HepG2 (cell line): ENCODE measurements around the gene PLA2R1. TPM values are rescaled to one million over a fixed set of nuclear protein-coding genes. Genes with fewer than 3 reads are reported as not detected.

Experiments
- ARNT2 ChIP-seq: sonication (generic); formaldehyde crosslinking; IDR thresholded peaks from 2 replicates; pipeline ENCODE4 v1.8.0; 2022; ENCODE audit warnings: mild to moderate bottlenecking, low read depth, missing genetic modification reagents, moderate library complexity
- ESRRA ChIP-seq: sonication (generic); formaldehyde crosslinking; IDR thresholded peaks from 2 replicates; pipeline ENCODE4 v1.5.1; 2020; ENCODE audit warnings: mild to moderate bottlenecking, low read depth, missing genetic modification reagents
- GTF2F1 ChIP-seq: fragments of 150-350 bp; IDR thresholded peaks from 2 replicates; pipeline ENCODE4 v1.6.1; 2014; ENCODE audit warnings: low read length
- MED8 ChIP-seq: sonication (generic); formaldehyde crosslinking; IDR thresholded peaks from 2 replicates; pipeline ENCODE4 v1.8.1; 2023; ENCODE audit warnings: mild to moderate bottlenecking, missing genetic modification reagents; ENCODE audit not compliant: insufficient replicate concordance
- MEF2D ChIP-seq: sonication (generic); formaldehyde crosslinking; IDR thresholded peaks from 2 replicates; pipeline ENCODE4 v1.5.1; 2020; ENCODE audit warnings: mild to moderate bottlenecking, missing genetic modification reagents
- NFKB2 ChIP-seq: sonication (generic); formaldehyde crosslinking; IDR thresholded peaks from 2 replicates; pipeline ENCODE4 v1.4.0; 2020; ENCODE audit warnings: missing genetic modification reagents, borderline replicate concordance
- SMAD3 ChIP-seq: sonication (generic); formaldehyde crosslinking; IDR thresholded peaks from 2 replicates; pipeline ENCODE4 v1.4.0; 2020; ENCODE audit warnings: missing genetic modification reagents
- ZNF484 ChIP-seq: sonication (generic); formaldehyde crosslinking; IDR thresholded peaks from 2 replicates; pipeline ENCODE4 v1.5.1; 2020; ENCODE audit warnings: mild to moderate bottlenecking, low read depth, missing genetic modification reagents, borderline replicate concordance
- ZNF678 ChIP-seq: sonication (generic); formaldehyde crosslinking; IDR thresholded peaks from 2 replicates; pipeline ENCODE4 v1.4.0; 2020; ENCODE audit warnings: mild to moderate bottlenecking, missing genetic modification reagents
- polyA plus RNA-seq, 8 experiments: library from polyadenylated mRNA; depleted of rRNA in 3 of 8; stranded (reverse) in 7 of 8; unstranded in 1 of 8; fragments of >200 nt; fragmentation: Illumina TruSeq in 4 of 8; extraction: Trizol in 4 of 8; gene quantifications; 2 replicates each; pipeline versions ENCODE4 v1.2.1 to v1.2.3, GENCODE V29; 2011 to 2016; ENCODE audit warnings: low read depth in 4 of 8, missing spikeins in 1 of 8, mixed read lengths in 1 of 8; ENCODE audit not compliant: insufficient read depth in 1 of 8
- total RNA-seq, 5 experiments: library from RNA; depleted of rRNA; stranded (reverse); fragments of >200 nt; fragmentation: Illumina TruSeq; extraction: Trizol; gene quantifications; 2 replicates each; pipeline ENCODE4 v1.2.3, GENCODE V29; 2016; ENCODE audit warnings: low read depth in 1 of 5
- TF ChIP-seq, protein P1 (sequence below): sonication (generic); formaldehyde crosslinking; conservative IDR thresholded peaks from 2 replicates; pipeline ENCODE4 v1.4.0; 2020; ENCODE audit warnings: mild to moderate bottlenecking, missing genetic modification reagents, moderate library complexity
- TF ChIP-seq, protein P2 (sequence below): sonication (generic); formaldehyde crosslinking; IDR thresholded peaks from 2 replicates; pipeline ENCODE4 v1.5.1; 2020; ENCODE audit warnings: missing genetic modification reagents, mild to moderate bottlenecking, borderline replicate concordance
- TF ChIP-seq, protein P3 (sequence below): sonication (generic); formaldehyde crosslinking; IDR thresholded peaks from 2 replicates; pipeline ENCODE4 v1.5.0; 2020; ENCODE audit warnings: missing genetic modification reagents, mild to moderate bottlenecking, borderline replicate concordance
- TF ChIP-seq, protein P4 (sequence below): sonication (generic); formaldehyde crosslinking; IDR thresholded peaks from 2 replicates; pipeline ENCODE4 v1.5.1; 2020; ENCODE audit warnings: mild to moderate bottlenecking, missing genetic modification reagents, moderate library complexity
- TF ChIP-seq, protein P5 (sequence below): sonication (generic); formaldehyde crosslinking; IDR thresholded peaks from 2 replicates; pipeline ENCODE4 v1.5.0; 2020; ENCODE audit warnings: missing genetic modification reagents

Gene PLA2R1
- total and polyA plus RNA-seq, 2 of the 13 experiments (the other 11 are each of a cell fraction or from before 2014, with no cell fraction given) = not detected

DNA sequence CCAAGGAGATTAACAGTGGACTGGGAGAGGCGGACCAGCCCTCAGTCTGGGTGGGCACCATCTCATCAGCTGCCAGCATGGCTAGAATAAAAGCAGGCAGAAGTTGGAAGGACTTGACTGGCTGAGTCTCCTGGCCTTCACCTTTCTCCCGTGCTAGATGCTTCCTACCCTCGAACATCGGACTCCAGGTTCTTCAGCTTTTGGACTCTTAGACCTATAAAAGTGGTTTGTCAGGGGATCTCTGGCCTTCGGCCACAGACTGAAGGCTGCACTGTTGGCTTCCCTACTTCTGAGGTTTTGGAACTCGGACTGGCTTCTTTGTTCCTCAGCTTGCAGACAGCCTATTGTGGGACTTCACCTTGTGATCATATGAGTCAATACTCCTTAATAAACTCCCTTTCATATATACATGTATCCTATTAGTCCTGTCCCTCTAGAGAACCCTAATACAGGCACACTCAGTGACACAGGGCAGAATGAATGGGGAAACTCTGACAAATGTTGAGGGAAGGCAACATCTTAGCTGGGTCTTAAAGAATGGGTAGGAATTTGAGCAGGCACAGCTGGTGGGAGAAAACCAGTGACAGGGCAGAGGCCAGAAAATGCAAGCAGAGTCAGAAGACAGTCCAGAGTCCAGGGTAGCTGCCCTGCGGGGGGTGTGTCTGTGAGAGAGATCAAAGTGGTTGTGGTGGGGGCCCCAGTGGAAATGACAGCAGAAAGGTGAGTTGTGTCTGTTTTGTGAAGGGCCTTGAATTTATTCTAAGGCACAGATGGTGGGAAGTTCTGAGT, 156.3 kb downstream of the PLA2R1 start (continued):
- TF ChIP-seq, protein P1, sequence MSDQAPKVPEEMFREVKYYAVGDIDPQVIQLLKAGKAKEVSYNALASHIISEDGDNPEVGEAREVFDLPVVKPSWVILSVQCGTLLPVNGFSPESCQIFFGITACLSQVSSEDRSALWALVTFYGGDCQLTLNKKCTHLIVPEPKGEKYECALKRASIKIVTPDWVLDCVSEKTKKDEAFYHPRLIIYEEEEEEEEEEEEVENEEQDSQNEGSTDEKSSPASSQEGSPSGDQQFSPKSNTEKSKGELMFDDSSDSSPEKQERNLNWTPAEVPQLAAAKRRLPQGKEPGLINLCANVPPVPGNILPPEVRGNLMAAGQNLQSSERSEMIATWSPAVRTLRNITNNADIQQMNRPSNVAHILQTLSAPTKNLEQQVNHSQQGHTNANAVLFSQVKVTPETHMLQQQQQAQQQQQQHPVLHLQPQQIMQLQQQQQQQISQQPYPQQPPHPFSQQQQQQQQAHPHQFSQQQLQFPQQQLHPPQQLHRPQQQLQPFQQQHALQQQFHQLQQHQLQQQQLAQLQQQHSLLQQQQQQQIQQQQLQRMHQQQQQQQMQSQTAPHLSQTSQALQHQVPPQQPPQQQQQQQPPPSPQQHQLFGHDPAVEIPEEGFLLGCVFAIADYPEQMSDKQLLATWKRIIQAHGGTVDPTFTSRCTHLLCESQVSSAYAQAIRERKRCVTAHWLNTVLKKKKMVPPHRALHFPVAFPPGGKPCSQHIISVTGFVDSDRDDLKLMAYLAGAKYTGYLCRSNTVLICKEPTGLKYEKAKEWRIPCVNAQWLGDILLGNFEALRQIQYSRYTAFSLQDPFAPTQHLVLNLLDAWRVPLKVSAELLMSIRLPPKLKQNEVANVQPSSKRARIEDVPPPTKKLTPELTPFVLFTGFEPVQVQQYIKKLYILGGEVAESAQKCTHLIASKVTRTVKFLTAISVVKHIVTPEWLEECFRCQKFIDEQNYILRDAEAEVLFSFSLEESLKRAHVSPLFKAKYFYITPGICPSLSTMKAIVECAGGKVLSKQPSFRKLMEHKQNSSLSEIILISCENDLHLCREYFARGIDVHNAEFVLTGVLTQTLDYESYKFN (CRISPR knock-in tag) = peak; percentile 96
- TF ChIP-seq, protein P2, sequence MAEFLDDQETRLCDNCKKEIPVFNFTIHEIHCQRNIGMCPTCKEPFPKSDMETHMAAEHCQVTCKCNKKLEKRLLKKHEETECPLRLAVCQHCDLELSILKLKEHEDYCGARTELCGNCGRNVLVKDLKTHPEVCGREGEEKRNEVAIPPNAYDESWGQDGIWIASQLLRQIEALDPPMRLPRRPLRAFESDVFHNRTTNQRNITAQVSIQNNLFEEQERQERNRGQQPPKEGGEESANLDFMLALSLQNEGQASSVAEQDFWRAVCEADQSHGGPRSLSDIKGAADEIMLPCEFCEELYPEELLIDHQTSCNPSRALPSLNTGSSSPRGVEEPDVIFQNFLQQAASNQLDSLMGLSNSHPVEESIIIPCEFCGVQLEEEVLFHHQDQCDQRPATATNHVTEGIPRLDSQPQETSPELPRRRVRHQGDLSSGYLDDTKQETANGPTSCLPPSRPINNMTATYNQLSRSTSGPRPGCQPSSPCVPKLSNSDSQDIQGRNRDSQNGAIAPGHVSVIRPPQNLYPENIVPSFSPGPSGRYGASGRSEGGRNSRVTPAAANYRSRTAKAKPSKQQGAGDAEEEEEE (CRISPR knock-in tag) = no peak
- TF ChIP-seq NFKB2 (CRISPR knock-in tag) = no peak
- TF ChIP-seq ZNF678 (CRISPR knock-in tag) = no peak
- TF ChIP-seq, protein P3, sequence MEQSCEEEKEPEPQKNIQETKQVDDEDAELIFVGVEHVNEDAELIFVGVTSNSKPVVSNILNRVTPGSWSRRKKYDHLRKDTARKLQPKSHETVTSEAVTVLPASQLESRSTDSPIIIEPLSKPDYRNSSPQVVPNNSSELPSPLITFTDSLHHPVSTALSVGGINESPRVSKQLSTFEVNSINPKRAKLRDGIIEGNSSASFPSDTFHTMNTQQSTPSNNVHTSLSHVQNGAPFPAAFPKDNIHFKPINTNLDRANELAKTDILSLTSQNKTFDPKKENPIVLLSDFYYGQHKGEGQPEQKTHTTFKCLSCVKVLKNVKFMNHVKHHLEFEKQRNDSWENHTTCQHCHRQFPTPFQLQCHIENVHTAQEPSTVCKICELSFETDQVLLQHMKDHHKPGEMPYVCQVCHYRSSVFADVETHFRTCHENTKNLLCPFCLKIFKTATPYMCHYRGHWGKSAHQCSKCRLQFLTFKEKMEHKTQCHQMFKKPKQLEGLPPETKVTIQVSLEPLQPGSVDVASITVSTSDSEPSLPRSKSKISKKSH (CRISPR knock-in tag) = no peak
- TF ChIP-seq GTF2F1 = no peak
- TF ChIP-seq, protein P4, sequence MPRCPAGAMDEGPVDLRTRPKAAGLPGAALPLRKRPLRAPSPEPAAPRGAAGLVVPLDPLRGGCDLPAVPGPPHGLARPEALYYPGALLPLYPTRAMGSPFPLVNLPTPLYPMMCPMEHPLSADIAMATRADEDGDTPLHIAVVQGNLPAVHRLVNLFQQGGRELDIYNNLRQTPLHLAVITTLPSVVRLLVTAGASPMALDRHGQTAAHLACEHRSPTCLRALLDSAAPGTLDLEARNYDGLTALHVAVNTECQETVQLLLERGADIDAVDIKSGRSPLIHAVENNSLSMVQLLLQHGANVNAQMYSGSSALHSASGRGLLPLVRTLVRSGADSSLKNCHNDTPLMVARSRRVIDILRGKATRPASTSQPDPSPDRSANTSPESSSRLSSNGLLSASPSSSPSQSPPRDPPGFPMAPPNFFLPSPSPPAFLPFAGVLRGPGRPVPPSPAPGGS (CRISPR knock-in tag) = no peak
- no peak for TF ChIP-seq MED8 (CRISPR knock-in tag)
- TF ChIP-seq SMAD3 (CRISPR knock-in tag) = 0 out of 2 replicates have a peak, but pooled peaks have one; percentile 57
- 0 out of 2 replicates have a peak, but pooled peaks have one; percentile 39 for TF ChIP-seq ESRRA (CRISPR knock-in tag)
- TF ChIP-seq, protein P5, sequence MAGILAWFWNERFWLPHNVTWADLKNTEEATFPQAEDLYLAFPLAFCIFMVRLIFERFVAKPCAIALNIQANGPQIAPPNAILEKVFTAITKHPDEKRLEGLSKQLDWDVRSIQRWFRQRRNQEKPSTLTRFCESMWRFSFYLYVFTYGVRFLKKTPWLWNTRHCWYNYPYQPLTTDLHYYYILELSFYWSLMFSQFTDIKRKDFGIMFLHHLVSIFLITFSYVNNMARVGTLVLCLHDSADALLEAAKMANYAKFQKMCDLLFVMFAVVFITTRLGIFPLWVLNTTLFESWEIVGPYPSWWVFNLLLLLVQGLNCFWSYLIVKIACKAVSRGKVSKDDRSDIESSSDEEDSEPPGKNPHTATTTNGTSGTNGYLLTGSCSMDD (CRISPR knock-in tag) = no peak
- TF ChIP-seq MEF2D (CRISPR knock-in tag) = no peak
- TF ChIP-seq ZNF484 (CRISPR knock-in tag) = no peak
- 0 out of 2 replicates have a peak, but pooled peaks have one; percentile 47 for TF ChIP-seq ARNT2
